DND-41 (cell line): ENCODE measurements around the gene FRMD7.
"Not testable (repeated sequence)": the region's sequence is repeated elsewhere in the genome, so short reads cannot be mapped to it uniquely, and the experiment has no call there.

Experiments
- ATAC-seq: fragments of 200-7000 bp; cut with Tn5 transposase; 3 replicates; pipeline ENCODE4 v1.9.1; 2021; ENCODE audit warnings: low read depth; ENCODE audit not compliant: insufficient read depth
- DNase-seq: peaks from one replicate; pipeline ENCODE4 v3.0.0-alpha.2; 2020
- H2AFZ ChIP-seq: 2 replicates; pipeline ENCODE4 v1.6.0; 2012; ENCODE audit warnings: low read depth, low read length
- H3K27ac ChIP-seq: 2 replicates; pipeline ENCODE4 v1.5.1; 2012; ENCODE audit warnings: low read length, inconsistent platforms
- H3K27me3 ChIP-seq: fragments of 200-600 bp; sonication (generic); 2 replicates; pipeline ENCODE4 v1.6.0; 2012; ENCODE audit warnings: low read length, mild to moderate bottlenecking, inconsistent platforms; ENCODE audit not compliant: insufficient read depth, poor library complexity
- H3K36me3 ChIP-seq: 2 replicates; pipeline ENCODE4 v1.5.1; 2012; ENCODE audit warnings: low read length, inconsistent platforms; ENCODE audit not compliant: insufficient read depth
- H3K4me1 ChIP-seq: 2 replicates; pipeline ENCODE4 v1.5.1; 2012; ENCODE audit warnings: mild to moderate bottlenecking, low read length; ENCODE audit not compliant: insufficient read depth
- H3K4me2 ChIP-seq: 2 replicates; pipeline ENCODE4 v1.6.0; 2012; ENCODE audit warnings: mild to moderate bottlenecking, moderate library complexity, low read length, inconsistent platforms; ENCODE audit not compliant: insufficient read depth
- H3K4me3 ChIP-seq, 2 experiments: fragments of 200-600 bp in 1 of 2; shearing (Covaris generic) in 1 of 2; 2 replicates each; pipeline ENCODE4 v1.5.1; 2012 to 2016; ENCODE audit warnings: inconsistent platforms in 2 of 2, low read length in 2 of 2, mild to moderate bottlenecking in 2 of 2, low read depth in 1 of 2, moderate library complexity in 1 of 2
- H3K79me2 ChIP-seq: 2 replicates; pipeline ENCODE4 v1.6.0; 2012; ENCODE audit warnings: low read length, inconsistent platforms; ENCODE audit not compliant: insufficient read depth
- H3K9ac ChIP-seq: 2 replicates; pipeline ENCODE4 v1.6.0; 2012; ENCODE audit warnings: low read depth, mild to moderate bottlenecking, inconsistent platforms, low read length, moderate library complexity
- H3K9me3 ChIP-seq: 2 replicates; pipeline ENCODE4 v1.5.1; 2012; ENCODE audit warnings: low read length, moderate library complexity, mild to moderate bottlenecking, inconsistent platforms; ENCODE audit not compliant: insufficient read depth, severe bottlenecking
- H4K20me1 ChIP-seq: 2 replicates; pipeline ENCODE4 v1.6.0; 2012; ENCODE audit warnings: low read length; ENCODE audit not compliant: insufficient read depth
- EZH2 ChIP-seq: IDR thresholded peaks from 3 replicates; pipeline ENCODE4 v1.6.1; 2012; ENCODE audit warnings: borderline replicate concordance, low read depth, mild to moderate bottlenecking, moderate library complexity, low read length, inconsistent platforms; ENCODE audit not compliant: severe bottlenecking
- TF ChIP-seq, protein P1 (sequence below): IDR thresholded peaks from 2 replicates; pipeline ENCODE4 v1.5.1; 2012; ENCODE audit warnings: borderline replicate concordance, low read length, moderate library complexity, mild to moderate bottlenecking; ENCODE audit not compliant: poor library complexity, severe bottlenecking; ENCODE audit errors: extremely low read depth

FRMD7 gene

GRCh38 chrX:132101206-132101605 is 26.6 kb downstream of the FRMD7 start:
- Histone ChIP-seq H3K79me2 (no peaks in the 10 kb centered on the region), H3K9ac (no peak overlapping the region), H3K4me1 (no peaks in the 10 kb centered on the region), H3K27me3 (no peaks in the 10 kb centered on the region), H3K4me3 (no peak overlapping the region), H2AFZ (no peak overlapping the region), H3K9me3 (no peaks in the 10 kb centered on the region), H3K36me3 (no peaks in the 10 kb centered on the region), H3K4me2 (no peak overlapping the region), H4K20me1 (no peaks in the 10 kb centered on the region), H3K27ac (no peak overlapping the region)
- TF ChIP-seq, protein P1, sequence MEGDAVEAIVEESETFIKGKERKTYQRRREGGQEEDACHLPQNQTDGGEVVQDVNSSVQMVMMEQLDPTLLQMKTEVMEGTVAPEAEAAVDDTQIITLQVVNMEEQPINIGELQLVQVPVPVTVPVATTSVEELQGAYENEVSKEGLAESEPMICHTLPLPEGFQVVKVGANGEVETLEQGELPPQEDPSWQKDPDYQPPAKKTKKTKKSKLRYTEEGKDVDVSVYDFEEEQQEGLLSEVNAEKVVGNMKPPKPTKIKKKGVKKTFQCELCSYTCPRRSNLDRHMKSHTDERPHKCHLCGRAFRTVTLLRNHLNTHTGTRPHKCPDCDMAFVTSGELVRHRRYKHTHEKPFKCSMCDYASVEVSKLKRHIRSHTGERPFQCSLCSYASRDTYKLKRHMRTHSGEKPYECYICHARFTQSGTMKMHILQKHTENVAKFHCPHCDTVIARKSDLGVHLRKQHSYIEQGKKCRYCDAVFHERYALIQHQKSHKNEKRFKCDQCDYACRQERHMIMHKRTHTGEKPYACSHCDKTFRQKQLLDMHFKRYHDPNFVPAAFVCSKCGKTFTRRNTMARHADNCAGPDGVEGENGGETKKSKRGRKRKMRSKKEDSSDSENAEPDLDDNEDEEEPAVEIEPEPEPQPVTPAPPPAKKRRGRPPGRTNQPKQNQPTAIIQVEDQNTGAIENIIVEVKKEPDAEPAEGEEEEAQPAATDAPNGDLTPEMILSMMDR: no peak
- TF ChIP-seq EZH2: no peak
- no peak for DNase-seq
- no peak for ATAC-seq

DNA sequence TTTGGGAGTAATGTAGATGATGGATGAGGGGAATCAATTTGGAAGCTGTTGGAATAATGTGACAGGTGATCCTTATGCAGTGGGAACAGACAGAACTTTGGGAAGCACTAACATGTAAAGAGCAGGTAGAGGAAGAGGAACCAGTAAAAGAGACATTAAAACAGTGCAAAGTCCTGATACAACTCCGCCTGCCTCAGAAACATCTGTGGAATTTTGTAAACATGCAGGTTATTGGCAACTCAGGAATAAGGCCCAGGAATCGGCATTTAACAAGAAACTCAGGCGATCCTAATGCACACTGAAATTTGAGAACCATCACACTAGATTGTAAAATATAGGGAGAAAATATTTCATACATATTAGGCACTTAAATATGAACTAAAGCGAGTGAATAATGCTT is 29.1 kb downstream of the FRMD7 start:
- H3K4me2 ChIP-seq, H3K79me2 ChIP-seq, ATAC-seq: not testable (repeated sequence)

DNA sequence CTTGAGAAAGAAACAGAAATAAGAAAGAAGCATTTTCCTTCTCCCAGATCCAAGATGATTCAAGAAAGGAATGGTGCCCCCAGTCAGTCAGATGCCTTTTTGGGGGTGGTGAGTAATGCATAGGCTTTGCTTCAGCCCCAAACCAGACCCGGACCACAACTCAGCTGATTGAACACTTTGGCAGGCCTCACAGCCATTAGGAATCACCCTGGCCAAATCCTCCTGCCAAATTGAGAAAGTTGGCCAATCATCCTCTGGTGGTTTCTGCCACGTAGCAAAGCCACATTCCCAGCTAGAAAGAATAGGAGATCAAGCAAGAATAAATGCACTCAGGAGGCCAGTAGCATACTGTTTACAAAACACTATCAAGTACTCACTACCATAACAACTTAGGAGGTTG is 33.7 kb downstream of the FRMD7 start:
- H3K27me3 ChIP-seq: no peaks in the 10 kb centered on the region
- DNase-seq (no peak), ATAC-seq (no peak)
- H3K27ac ChIP-seq: no peak overlapping the region
- no peaks in the 10 kb centered on the region for H4K20me1 ChIP-seq
- H3K4me3 ChIP-seq: no peak overlapping the region
- no peaks in the 10 kb centered on the region for H3K4me1 ChIP-seq
- no peak for TF ChIP-seq EZH2
- TF ChIP-seq, protein P1: no peak
- no peaks in the 10 kb centered on the region for H3K9me3 ChIP-seq
- H2AFZ ChIP-seq: no peak overlapping the region
- no peaks in the 10 kb centered on the region for H3K79me2 ChIP-seq
- H3K36me3 ChIP-seq: no peaks in the 10 kb centered on the region
- H3K9ac ChIP-seq: no peak overlapping the region
- H3K4me2 ChIP-seq: no peak overlapping the region

More for the DNA sequence above, 29.1 kb downstream of the FRMD7 start:
- H3K9me3 ChIP-seq, H4K20me1 ChIP-seq, H3K4me1 ChIP-seq, H3K36me3 ChIP-seq, H3K9ac ChIP-seq, H2AFZ ChIP-seq, H3K4me3 ChIP-seq, H3K27ac ChIP-seq, H3K27me3 ChIP-seq, DNase-seq: not testable (repeated sequence)

DNA sequence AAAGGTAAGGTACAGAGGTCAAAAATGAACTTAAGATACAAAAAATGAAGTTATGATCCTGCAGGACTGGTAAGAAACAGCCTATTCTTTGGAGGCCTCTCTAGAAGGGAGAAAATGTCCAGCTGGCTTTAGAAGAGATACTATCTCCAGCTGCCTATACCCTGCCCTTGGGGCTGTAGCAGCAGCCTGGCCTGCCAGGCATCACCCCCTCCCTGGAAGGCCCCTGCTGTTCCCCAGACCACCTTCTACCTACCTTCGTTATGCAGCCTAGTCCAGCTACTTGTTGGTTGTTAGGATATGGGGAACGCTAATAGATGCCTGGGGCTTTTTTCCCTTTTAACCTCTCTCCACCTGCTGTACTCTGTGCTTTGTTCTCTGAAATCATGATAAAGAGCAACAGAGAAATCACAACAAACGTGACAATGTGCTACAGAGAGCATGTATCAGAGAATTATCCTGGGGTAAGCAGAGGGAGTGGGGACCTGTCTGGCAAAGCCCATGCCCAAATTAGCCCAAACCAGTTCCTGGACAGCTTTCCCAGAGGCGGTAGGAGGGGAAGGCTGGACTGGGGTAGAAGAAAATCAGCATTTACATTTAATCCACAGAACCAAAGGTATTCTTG is 34.5 kb downstream of the FRMD7 start:
- no peaks in the 10 kb centered on the region for H4K20me1 ChIP-seq
- H2AFZ ChIP-seq: no peak overlapping the region
- no peaks in the 10 kb centered on the region for H3K79me2 ChIP-seq
- no peak overlapping the region for H3K4me2 ChIP-seq
- no peaks in the 10 kb centered on the region for H3K36me3 ChIP-seq
- H3K27me3 ChIP-seq: no peaks in the 10 kb centered on the region
- no peak overlapping the region for H3K4me3 ChIP-seq
- no peak for ATAC-seq
- no peak for DNase-seq
- H3K27ac ChIP-seq: no peak overlapping the region
- TF ChIP-seq, protein P1: no peak
- no peak for TF ChIP-seq EZH2
- H3K4me1 ChIP-seq: no peaks in the 10 kb centered on the region
- no peak overlapping the region for H3K9ac ChIP-seq
- no peaks in the 10 kb centered on the region for H3K9me3 ChIP-seq
